OCI-LY1 (cell line): Measurements from ENCODE around the gene SMPD3.

ENCODE experiments used
- EZH2 ChIP-seq: fragments of 200-600 bp; sonication (generic), shearing (Covaris generic); IDR thresholded peaks from 2 replicates; pipeline ENCODE4 v1.8.0; 2017; ENCODE audit warnings: borderline replicate concordance, mixed run types, mild to moderate bottlenecking, antibody characterized with exemption, low read length, moderate library complexity, mixed read lengths
- TF ChIP-seq, protein P1 (sequence below): fragments of 200-600 bp; sonication (generic), shearing (Covaris generic); IDR thresholded peaks from 2 replicates; pipeline ENCODE4 v1.5.1; 2017; ENCODE audit warnings: mild to moderate bottlenecking, antibody characterized with exemption, low read length, moderate library complexity, mixed read lengths

DNA sequence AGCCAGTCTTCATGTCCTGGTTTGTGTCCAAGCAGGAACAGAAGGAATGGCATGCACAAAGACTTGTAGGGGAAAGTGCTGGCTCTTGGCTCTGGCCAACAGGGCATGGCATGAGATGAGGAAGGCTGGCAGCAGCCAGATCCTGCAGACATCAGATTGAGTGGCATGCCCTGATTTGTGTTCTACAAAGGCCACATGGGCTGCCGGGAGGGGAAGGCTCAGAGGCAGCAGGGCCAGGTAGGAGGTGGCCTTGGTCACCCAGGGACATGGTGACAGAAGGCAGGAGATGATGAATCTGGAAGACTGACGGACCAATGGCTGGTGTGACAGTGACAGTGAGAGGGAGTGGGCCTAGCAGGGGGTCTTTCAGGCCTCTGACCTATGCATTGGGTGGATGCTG is 33.7 kb downstream of the SMPD3 start:
- no peak for TF ChIP-seq EZH2
- TF ChIP-seq, protein P1, sequence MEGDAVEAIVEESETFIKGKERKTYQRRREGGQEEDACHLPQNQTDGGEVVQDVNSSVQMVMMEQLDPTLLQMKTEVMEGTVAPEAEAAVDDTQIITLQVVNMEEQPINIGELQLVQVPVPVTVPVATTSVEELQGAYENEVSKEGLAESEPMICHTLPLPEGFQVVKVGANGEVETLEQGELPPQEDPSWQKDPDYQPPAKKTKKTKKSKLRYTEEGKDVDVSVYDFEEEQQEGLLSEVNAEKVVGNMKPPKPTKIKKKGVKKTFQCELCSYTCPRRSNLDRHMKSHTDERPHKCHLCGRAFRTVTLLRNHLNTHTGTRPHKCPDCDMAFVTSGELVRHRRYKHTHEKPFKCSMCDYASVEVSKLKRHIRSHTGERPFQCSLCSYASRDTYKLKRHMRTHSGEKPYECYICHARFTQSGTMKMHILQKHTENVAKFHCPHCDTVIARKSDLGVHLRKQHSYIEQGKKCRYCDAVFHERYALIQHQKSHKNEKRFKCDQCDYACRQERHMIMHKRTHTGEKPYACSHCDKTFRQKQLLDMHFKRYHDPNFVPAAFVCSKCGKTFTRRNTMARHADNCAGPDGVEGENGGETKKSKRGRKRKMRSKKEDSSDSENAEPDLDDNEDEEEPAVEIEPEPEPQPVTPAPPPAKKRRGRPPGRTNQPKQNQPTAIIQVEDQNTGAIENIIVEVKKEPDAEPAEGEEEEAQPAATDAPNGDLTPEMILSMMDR, result no peak
